ENCODE measurements around the gene RHBDD3. TPM values are rescaled to one million over a fixed set of nuclear protein-coding genes. Genes with fewer than 3 reads are reported as not detected.
A peak's percentile ranks its signal among the peaks of the same experiment; 100 is the strongest.
"Not testable (repeated sequence)": the region's sequence is repeated elsewhere in the genome, so short reads cannot be mapped to it uniquely, and the experiment has no call there.

The RHBDD3 gene
- total RNA-seq, 1 donor from 2014 or later = 11.7 TPM

DNA sequence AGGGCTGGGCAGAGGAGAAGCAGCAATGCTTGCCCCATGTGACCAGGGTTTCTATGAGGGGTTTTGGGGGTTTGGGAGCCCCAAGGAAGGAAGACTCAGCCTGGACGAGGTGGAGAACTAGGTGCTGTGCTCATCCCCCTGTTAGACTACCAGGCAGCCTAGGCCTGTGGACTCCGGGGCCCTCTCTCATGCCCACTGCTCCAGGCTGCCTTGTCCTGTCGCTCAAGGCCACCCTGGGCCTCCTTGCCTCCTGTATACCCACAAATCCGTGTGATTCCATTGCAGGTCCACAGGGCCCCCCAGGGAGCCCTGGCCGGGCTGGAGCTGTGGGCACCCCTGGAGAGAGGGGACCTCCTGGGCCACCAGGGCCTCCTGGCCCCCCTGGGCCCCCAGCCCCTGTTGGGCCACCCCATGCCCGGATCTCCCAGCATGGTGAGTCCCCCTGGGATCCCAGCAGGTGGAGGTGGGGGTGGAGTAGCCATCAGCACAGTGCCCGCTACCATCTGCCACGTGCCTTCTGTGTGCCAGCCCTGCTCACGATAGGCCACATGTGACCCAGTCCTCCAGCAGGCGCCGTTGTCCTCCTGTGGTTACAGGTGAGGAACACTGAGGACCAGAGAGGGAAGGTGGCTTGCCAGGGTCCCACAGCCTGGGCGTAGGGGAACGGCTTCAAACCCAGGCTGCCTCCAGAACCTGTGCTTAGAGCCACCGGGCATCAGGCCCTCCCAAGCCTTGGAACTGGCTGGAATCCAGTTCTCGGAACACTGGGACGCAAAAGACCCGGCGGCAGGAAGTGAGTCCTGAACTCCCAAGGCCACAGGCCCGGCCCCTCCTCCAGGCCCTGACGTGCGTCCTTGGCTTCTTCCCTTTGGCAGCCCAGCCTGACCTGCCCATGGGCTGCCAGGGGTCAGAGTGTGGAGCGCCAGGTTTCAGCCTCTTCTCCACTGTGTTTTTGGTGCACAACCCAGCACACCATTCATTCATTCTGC lies 35.5 kb downstream of the RHBDD3 start:
- DNase-seq = peak; percentile 59
- peak; percentile 57 for ATAC-seq (ENCODE audit: poor library complexity)
- intact Hi-C loops (cut with DNase I) = no loop called here

GRCh38 chr22:29230972-29231875 lies 36.6 kb downstream of the RHBDD3 start:
- DNase-seq = no peak
- intact Hi-C loops (cut with DNase I) = no loop called here
- no peak for ATAC-seq (ENCODE audit: poor library complexity)

- ATAC-seq (ENCODE audit: poor library complexity) (no peak), DNase-seq (peak; percentile 34)
- intact Hi-C loops (cut with DNase I) = no loop called here
Measured at GRCh38 chr22:29226351-29226981, 41.3 kb downstream of the RHBDD3 start.

GRCh38 chr22:29225422-29226090 lies 42.2 kb downstream of the RHBDD3 start:
- intact Hi-C loops (cut with DNase I) = no loop called here
- peak; percentile 84 for ATAC-seq (ENCODE audit: poor library complexity)
- DNase-seq = peak; percentile 84

- no peak for DNase-seq
- intact Hi-C loops (cut with DNase I) = no loop called here
- ATAC-seq (ENCODE audit: poor library complexity) = no peak
Measured at GRCh38 chr22:29224859-29225410, 42.8 kb downstream of the RHBDD3 start.

- intact Hi-C loops (cut with DNase I) = no loop called here
- ATAC-seq (ENCODE audit: poor library complexity) = no peak
Measured at GRCh38 chr22:29224121-29224858, 43.5 kb downstream of the RHBDD3 start.

DNA sequence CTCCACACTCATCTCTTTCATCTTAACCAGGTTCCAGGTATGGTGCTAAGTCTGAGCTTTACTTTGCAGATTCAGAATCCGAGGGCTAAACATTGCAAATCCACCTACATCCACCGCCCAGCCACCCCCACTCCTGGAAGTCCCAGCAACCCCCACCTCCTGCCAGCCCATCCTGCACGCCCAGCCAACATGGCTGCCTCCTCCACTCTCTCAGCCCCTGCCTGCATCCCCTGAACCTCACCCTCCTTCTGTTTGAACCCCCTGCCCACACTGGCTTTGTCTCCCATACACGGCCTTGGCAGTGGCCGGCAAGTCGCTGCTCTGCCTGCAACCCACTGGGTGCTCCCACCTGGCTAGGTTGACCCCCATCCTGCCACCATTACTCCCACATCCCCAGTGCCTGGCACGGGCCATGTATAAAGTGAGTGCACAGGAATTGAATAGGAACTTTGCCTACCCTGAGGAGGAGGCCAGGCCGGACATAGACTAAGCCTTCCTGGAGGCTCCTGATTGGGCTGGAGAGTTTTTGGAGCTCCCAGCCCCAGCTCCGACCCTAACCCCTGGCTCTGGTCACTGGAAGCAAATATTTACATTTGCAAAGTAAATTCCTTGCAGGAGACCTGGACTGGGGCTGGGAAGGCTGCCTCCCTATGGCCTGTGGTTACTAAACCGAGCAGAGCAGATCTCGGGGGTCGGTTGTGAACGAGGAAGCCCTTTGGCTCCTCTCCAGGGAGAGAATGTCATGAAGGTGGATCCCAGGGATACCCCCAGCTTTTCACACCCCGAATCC lies 47.7 kb downstream of the RHBDD3 start:
- no peak for ATAC-seq (ENCODE audit: poor library complexity)
- intact Hi-C loops (cut with DNase I) = no loop called here
- peak; percentile 23 for DNase-seq

More at GRCh38 chr22:29224121-29224858, 43.5 kb downstream of the RHBDD3 start:
- no peak for DNase-seq

DNA sequence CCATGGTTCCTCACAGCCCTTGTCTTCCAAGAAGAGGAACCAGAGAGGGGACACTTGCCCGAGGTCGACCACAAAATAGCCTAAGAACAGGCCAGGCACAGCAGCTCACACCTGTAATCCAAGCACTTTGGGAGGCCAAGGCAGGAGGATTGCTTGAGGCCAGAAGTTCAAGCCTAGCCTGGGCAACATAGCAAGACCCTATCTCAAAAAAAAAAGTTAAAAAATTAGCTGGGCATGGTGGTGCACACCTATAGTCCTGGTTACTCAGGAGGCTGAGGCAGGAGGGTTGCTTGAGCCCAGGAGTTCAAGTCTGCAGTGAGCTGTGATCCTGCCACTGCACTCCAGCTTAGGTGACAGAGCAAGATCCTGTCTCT lies 48.4 kb downstream of the RHBDD3 start:
- intact Hi-C loops (cut with DNase I); ATAC-seq (ENCODE audit: poor library complexity): not testable (repeated sequence)
- peak; percentile 12 for DNase-seq

DNA sequence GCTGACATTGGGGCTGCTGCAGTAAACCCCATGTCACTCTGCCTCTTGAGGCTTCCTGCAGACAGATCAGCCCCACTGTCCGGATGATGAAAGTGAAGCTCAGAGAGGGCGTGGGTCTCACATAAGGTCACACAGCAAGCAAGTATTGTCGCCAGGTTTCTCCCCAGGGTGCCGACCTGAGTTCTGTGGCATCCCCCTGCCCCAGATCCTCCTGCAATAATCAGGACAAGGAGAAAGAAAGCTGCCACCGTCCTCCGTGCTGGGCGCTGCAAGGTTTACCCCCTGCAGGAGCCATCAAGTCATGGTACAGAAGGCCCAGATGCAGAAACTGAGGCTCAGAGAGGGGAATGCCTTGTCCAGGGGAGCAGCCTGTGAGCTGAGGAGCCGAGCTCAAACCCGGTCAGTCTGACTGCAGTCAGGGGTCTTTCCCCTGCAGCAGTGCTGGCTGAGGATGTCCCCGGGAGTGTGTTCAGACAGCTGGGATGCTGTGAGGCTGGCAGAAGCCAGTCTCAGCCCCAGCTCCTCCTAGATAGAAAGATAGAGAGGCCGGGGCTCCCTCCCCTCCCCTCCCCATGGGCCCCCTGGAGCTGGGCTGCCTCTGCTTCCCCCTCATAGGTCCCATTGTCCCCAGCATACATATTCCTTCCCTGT lies 48.9 kb downstream of the RHBDD3 start:
- intact Hi-C loops (cut with DNase I) = no loop called here
- ATAC-seq (ENCODE audit: poor library complexity) (no peak), DNase-seq (no peak)

DNA sequence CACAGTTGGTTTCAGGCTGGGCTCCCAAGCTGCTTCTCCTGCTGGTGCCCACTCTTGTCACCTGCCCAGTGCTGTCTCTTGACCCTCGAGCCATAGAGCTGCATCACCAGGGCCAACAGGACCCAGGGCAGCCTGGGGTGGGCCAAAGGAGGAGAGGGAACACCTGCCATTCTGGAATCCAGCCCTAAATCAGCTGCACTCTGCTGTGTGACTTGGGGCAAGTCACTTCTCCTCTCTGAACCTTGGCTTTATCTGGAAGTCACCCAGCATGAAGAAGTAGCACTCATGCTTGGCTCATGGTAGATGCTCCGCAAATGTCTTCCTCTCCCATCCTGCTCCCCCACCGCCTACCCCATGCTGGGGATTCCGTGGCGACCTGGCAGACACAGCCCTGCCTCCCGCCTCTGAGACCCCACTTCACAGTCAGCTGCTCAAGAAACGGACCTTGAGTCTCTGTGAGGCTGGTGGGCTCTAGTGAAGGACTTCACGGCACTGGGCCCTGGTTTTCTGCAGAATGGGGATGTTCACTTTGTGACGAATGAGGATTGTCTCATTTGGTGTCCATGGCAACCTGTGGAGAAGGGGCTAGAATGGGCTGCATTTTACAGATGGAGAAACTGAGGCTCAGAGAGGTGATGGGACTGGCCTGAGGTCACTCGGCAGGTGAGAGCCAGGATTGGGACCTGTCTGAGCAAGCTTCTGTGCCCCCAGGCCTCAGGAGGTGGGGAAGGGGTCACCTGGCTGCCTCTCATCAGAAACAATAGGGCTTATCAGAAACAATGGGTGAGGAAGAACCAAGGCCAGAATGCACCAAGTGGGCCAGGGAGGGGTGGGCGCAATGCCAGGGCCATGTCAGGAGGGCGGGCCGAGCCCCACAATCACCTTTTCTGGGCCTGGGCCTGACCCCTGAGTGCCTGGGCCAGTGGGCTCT lies 49.7 kb downstream of the RHBDD3 start:
- no peak for ATAC-seq (ENCODE audit: poor library complexity)
- DNase-seq = peak; percentile 27
- intact Hi-C loops (cut with DNase I) = no loop called here

DNA sequence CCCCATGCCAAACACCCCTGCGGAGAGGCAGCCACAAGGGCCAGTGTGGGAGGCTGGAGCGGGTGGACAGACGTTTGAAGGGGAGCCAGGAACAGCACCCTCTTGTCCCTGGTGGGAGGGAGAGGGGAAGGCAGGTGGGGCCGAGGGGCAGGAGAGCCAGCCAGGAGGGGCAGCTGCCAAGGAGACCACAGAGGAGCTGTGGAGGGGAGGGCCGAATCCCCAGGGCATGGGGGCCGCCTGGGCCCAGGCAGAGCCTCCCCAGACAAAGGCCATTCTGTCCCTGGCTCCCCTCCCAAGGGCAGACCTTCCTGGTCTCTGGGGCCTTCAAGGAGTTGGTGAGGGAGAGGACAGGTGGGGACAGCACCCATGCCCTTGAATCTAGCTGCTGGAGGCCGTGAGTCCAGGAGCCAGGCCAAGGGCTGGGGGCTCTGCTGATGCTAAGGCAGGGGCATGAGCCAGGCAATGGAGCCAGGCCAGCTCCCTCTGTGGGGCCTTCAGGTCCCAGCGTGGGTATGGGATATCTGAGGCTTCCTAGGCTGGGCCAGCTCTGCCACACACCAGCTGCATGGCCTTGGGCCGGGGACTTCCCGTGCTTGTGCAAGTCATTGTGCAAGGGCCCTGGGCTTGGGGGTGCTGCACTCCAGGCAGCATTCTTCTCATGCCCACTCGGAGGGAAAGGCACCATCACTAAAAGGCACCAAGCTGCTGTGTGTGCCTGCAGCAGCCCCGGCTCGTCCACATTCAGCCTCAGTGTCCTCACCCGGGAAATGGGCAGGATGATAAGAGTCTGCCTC lies 50.7 kb downstream of the RHBDD3 start:
- ATAC-seq (ENCODE audit: poor library complexity) = peak; percentile 34
- intact Hi-C loops (cut with DNase I) = no loop called here
- DNase-seq = peak; percentile 62

GRCh38 chr22:29216011-29216872 lies 51.5 kb downstream of the RHBDD3 start:
- ATAC-seq (ENCODE audit: poor library complexity) (no peak), DNase-seq (no peak)
- intact Hi-C loops (cut with DNase I) = no loop called here

GRCh38 chr22:29215012-29215860 lies 52.5 kb downstream of the RHBDD3 start:
- intact Hi-C loops (cut with DNase I) = no loop called here
- no peak for DNase-seq
- ATAC-seq (ENCODE audit: poor library complexity) = no peak

All from Right ventricle myocardium superior (tissue), 1 donor.